GM12892 (cell line): Measurements from ENCODE around the gene ZBTB3.
"Not testable (repeated sequence)": the region's sequence is repeated elsewhere in the genome, so short reads cannot be mapped to it uniquely, and the experiment has no call there.

Source experiments
- DNase-seq: peaks from one replicate; pipeline ENCODE4 v3.0.0; 2011; ENCODE audit not compliant: insufficient read length
- FAIRE-seq: peaks from 2 replicates; lab custom pipeline; 2011; peaks lifted over from hg19 to GRCh38; lab: Jason Lieb, UNC
- POLR2A ChIP-seq: IDR thresholded peaks from 2 replicates; pipeline ENCODE4 v1.6.1; 2011; ENCODE audit warnings: low read depth, low read length, control low read depth
- POLR2AphosphoS5 ChIP-seq: IDR thresholded peaks from 2 replicates; pipeline ENCODE4 v1.6.1; 2011; ENCODE audit warnings: low read depth, low read length, control low read depth
- TAF1 ChIP-seq: IDR thresholded peaks from 2 replicates; pipeline ENCODE4 v1.6.1; 2011; ENCODE audit warnings: low read depth, mild to moderate bottlenecking, control low read depth, low read length, borderline replicate concordance

The ZBTB3 gene

DNA sequence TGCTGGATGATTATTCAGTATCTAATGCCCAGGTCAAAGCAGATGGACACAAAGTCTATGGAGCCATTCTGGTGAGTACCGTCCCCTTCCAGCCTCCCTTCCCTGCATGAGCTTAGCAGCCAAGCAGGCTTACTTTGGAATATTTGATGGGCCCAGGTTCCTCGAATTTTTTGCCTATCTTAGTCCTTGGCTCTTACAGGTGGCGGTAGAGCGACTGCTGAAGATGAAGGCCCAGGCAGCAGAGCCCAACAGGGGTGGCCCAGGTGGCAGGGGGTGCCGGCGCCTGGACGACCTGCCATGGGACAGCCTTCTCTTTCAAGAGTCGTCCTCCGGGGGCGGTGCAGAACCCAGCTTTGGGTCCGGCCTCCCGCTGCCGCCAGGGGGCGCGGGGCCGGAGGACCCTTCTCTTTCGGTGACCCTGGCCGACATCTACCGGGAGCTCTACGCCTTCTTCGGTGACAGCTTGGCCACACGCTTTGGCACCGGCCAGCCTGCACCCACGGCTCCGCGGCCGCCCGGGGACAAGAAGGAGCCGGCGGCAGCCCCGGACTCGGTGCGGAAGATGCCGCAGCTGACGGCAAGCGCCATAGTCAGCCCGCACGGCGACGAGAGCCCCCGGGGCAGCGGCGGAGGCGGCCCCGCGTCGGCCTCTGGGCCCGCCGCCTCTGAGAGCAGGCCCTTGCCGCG, 32.5 kb upstream of the ZBTB3 start:
- TF ChIP-seq TAF1: 0 out of 2 replicates have a peak, but pooled peaks have one; percentile 29
- no peak for TF ChIP-seq POLR2AphosphoS5
- no peak for TF ChIP-seq POLR2A
- FAIRE-seq (no peak), DNase-seq (peak; percentile 90)

DNA sequence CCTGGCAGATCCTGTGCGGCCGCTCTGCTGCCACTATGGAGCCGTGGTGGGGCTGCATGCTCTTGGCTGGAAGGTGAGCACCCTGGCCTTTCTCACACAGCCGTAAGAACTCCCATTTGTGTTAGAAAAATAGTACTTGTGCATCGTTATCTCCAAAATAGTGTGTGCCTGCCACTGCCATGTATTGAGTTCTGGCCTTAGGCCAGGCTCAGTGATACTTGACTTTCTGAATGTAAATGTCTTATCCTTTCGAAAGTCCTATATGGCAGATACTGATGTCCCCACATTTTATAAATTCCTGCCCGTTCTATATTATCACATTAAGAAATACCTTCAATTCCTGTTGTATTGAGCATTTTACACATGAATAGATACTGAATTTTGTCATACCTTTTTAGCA, 28.8 kb upstream of the ZBTB3 start:
- no peak for TF ChIP-seq POLR2A
- no peak for TF ChIP-seq POLR2AphosphoS5
- no peak for TF ChIP-seq TAF1
- DNase-seq (no peak), FAIRE-seq (no peak)

GRCh38 chr11:62778441-62778840, 24.5 kb upstream of the ZBTB3 start:
- no peak for DNase-seq
- no peak for FAIRE-seq
- no peak for TF ChIP-seq TAF1

GRCh38 chr11:62777389-62777788, 23.4 kb upstream of the ZBTB3 start:
- TF ChIP-seq TAF1: no peak
- FAIRE-seq: no peak

GRCh38 chr11:62775646-62776045, 21.7 kb upstream of the ZBTB3 start:
- DNase-seq (no peak), FAIRE-seq (no peak)
- TF ChIP-seq POLR2AphosphoS5: no peak
- no peak for TF ChIP-seq TAF1

More at GRCh38 chr11:62777389-62777788, 23.4 kb upstream of the ZBTB3 start:
- no peak for DNase-seq

GRCh38 chr11:62774407-62774806, 20.4 kb upstream of the ZBTB3 start:
- no peak for DNase-seq
- FAIRE-seq: no peak
- TF ChIP-seq POLR2AphosphoS5: no peak
- TF ChIP-seq TAF1: no peak
- no peak for TF ChIP-seq POLR2A

- FAIRE-seq: peak; percentile 94
- peak; percentile 87 for DNase-seq
- TF ChIP-seq POLR2A: peak; percentile 73
- no peak for TF ChIP-seq TAF1
- peak; percentile 86 for TF ChIP-seq POLR2AphosphoS5
Measured at GRCh38 chr11:62771144-62772021, 17.4 kb upstream of the ZBTB3 start, which contains the start of gene TAF6L. Gene TAF6L (plus strand): TSS chr11:62771396. CDS start chr11:62775784, 4,388 bp downstream.

GRCh38 chr11:62770778-62771143, 16.8 kb upstream of the ZBTB3 start:
- FAIRE-seq: peak; percentile 33
- TF ChIP-seq TAF1 (no peak), POLR2A (no peak), POLR2AphosphoS5 (no peak)
- no peak for DNase-seq

DNA sequence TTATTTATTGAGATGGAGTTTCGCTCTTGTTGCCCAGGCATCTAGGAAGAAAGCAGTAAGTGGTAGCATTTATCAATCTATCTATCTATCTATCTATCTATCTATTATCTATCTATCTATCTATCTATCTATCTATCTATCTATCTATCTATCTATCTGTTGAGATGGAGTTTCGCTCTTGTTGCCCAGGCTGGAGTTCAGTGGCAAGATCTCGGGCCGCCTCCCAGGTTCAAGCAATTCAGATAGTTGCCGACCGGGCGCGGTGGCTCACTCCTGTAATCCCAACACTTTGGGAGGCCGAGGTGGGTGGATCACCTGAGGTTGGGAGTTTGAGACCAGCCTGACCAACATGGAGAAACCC, 6.9 kb upstream of the ZBTB3 start:
- not testable (repeated sequence) for DNase-seq, FAIRE-seq

- FAIRE-seq (no peak), DNase-seq (no peak)
- TF ChIP-seq TAF1 (no peak), POLR2A (no peak), POLR2AphosphoS5 (no peak)
Measured at GRCh38 chr11:62757846-62758788, 4.2 kb upstream of the ZBTB3 start.

DNA sequence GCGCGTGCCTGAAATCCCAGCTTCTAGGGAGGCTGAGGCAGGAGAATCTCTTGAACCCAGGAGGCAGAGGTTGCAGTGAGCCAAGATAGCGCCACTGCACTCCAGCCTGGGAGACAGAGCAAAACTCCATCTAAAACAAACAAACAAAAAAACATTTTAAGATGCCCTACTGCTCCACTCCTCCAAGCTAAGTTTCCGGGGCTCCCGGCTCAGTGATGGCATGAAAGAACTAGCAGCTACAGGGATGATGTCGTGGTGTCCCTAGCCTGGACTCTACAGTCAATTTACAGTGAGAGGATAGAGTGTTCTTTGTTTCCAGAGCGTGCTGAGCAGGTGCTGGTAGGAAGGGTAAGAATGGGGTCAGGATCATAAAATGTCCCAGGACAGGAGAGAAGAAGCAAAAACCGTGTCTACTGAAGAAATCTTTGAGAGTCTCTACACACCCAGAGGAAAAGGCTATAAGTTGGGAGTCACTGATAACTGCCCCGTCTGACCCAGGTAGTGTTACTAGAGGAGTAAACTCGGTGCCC, 1.2 kb upstream of the ZBTB3 start:
- FAIRE-seq: no peak
- TF ChIP-seq TAF1 (no peak), POLR2AphosphoS5 (no peak), POLR2A (no peak)
- no peak for DNase-seq
